Stimulated activated CD4-positive, alpha-beta T cell treated with anti-CD3 and anti-CD28 coated beads, Interleukin-2, amount 100 ng/mL, for 4 hours (primary cell): ENCODE results near the gene TSPAN9.

Experiments used
- DNase-seq: peaks from one replicate; pipeline ENCODE4 v3.0.0-alpha.2; 2020; ENCODE audit warnings: low read depth

The TSPAN9 gene

DNA sequence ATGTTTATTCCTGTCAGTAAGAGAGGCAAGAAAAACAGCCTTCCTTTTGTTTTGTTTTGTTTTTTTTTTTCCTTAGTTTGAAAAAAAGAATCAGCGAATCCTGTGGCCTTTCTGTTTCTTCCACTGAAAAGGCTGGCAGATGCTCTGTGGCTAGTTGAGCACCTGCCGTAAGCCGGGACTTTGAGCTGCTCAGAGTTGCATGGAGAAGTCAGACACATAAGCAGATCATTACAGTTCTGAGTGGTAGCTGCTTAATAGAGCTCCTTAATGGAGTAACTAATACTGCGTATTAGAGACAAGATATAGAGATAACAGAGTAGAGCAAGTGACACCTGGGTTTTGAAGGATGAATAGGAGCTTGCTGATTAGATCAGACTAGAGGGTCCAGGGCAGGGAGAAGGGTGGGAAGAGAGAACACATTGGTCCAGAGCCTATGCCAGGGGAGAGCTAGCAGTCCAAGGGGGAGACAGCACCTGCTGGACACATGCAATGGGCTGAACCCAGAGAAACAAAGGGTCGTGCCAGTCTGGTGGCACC, 129.4 kb downstream of the TSPAN9 start:
- DNase-seq, result no peak

- DNase-seq, result no peak
Observed at GRCh38 chr12:3207175-3207574, 130.0 kb downstream of the TSPAN9 start.

- no peak for DNase-seq
Observed at GRCh38 chr12:3207858-3208257, 130.7 kb downstream of the TSPAN9 start.

- no peak for DNase-seq
Observed at GRCh38 chr12:3213188-3213587, 136.0 kb downstream of the TSPAN9 start.

GRCh38 chr12:3213768-3214167, 136.6 kb downstream of the TSPAN9 start:
- DNase-seq, result no peak

DNA sequence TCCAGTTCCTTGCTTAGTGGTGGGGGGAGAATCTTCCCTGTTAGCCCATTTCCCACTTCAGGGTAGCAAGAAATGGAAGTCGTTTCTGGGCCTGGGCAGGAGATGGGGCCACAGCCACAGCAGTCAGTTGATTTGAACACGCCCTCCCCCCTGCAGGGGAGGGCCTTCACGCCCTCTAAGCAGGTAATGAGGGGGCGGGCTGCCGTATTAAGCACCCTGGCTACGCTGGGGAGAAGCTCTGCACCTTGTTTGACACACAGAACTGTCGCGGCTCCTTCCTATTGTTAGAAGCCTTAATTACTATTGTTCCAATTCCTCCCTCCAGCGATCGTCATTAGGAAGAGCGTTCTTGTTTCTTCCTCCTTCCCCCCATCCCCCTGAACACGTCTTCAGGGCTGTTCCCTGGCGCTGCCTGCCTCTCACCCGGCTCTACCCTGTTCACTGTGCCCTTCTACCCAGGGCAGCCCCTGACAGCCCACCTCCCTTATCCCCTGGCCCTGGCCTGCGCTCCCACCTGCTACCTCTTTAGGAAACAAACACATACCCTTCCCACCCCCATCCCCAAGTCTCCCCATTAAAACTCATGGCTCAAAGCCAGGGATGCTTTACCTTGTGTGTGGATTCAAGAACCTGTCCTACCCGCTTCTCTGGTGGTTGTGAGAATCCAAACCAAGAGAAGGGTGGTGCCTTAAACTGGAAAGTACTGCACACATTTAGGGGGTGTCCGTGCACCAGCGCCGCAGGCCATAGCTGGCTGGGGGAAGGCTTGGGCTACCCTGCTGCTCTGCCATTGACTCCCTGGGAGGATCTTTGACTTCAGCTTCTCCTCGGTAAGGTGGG, 137.6 kb downstream of the TSPAN9 start:
- DNase-seq, result no peak

- DNase-seq, result no peak
Observed at GRCh38 chr12:3215410-3215975, 138.3 kb downstream of the TSPAN9 start.

DNA sequence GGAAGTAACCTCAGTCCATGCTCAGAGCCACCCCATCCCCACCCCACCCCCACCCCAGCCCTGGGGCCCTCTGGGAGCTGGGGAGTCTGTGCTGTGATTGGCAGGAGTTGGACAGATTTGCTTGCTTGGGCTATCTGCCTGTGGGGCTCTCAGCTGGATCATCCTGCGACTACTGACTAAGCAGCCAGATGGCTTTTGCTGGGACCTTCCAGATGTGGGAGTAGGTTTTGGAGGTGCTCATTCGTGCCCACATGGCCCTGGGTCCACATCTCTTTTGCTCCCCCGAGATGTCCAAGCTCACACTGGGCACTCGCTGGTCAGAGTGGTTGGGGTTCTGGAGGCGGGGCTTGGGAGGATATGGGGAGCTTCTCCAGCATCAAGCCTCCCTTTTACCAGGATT, 138.9 kb downstream of the TSPAN9 start:
- DNase-seq, result no peak

DNA sequence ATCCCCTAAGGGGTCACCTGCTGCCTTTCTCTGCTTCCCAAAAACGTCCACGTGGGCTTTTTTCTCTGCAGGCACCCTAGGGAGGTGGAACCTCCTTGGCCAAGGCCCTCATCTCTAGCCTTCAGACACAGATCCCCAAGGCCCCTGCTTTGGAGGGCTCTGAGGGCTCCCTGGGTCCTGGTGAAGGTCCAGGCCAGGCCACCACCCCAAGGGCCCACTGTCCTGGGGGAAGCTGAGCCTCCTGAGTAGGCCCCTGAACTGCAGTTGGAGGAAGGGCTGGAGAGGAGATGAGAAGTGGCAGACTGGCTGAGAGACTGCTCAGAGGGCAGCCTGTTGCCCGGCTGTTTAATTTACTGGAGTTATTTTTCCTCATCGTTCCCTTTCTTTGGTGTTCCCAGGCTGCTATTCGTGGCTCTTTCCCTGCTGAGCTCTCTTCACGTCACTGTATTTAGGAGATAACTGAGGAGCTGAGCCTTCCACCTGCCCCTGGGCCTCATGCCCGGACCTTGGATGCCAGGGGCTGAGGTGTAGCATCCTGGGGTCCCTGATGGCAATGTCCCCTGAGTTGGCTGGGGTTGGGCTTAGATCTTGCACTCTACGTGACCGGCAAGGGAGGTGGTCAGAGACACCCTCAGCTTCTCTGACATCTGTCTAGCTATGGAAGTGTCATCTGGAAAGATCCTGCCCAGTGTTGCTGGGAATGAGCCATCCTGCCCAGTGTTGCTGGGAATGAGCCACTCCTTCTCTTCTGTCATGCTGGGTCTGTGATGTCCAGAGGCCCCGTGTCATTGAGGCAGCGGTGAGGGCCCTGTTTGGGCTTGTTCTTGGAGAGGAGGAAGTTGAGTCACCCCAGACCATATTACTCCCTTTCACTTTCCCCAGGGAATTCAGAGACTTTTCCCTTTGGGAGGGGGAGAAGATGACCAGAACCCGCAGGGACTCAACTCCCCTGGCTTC, 139.8 kb downstream of the TSPAN9 start:
- DNase-seq, result no peak

- no peak for DNase-seq
Observed at GRCh38 chr12:3217683-3218079, 140.5 kb downstream of the TSPAN9 start.

GRCh38 chr12:3218228-3219171, 141.3 kb downstream of the TSPAN9 start:
- DNase-seq, result no peak

GRCh38 chr12:3219233-3219632, 142.1 kb downstream of the TSPAN9 start:
- no peak for DNase-seq

DNA sequence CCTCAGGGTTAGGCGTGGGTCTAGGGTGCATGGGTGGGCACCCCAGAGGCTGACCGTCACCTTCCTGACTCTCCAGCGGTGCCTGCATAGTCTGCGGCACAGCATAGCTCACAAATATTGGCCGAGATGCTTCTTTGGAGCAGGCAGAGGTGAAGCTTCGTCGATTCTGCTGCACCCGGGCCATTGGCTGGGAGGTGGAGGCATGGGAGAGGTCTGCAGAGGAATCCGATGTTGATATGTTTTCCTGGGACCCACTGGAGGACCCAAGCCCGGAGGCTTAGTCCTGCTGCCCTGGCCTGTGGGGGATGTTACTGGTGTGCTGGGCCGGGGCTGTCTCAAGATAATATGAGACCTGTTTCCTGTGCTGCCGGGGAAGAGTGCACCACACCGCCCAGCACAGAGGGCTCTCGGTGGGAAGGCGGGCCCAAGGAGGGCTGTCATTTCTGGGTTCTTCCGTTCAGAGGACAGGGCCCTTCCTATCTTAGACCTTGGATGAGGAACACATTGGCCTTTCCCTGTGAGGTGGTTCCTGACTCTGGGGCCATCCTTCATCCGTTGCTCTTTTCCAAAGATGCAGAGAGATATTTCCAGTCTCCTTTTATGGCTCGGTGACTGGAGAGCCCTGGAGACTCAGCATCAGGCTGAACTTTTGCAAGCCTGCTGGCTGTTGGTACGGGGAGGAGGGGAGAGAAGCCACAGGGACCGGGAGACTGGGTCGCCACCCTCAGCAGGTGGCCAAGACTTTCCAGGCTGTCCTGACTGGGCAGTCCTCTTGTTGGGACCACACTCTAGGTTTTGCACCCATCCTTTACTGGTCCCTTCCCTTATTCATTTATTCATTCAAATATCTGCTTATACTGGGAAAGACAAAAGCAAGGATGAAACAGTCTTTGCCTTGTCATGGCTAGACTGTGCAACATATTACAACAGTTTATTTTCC, 143.5 kb downstream of the TSPAN9 start:
- no peak for DNase-seq

GRCh38 chr12:3222306-3222705, 145.1 kb downstream of the TSPAN9 start:
- no peak for DNase-seq

DNA sequence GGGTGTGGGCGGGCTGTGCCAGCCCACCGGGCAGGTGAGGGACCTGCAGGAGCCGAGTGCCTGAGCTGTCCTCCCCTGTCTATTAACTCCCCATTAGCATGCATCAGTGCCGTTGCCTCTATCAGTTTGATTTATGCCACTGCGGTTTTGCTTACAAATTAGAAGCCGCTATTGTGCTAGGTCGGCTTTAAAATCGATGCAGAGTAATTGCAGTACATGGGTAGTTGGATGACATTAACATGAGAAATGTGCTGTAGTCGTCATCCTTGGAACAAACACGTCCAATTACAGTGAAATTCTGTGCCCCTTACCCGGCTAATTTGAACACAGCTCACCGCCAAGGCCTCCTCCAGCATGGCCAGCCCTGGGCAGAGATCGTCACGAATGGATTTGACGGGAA, 145.8 kb downstream of the TSPAN9 start:
- no peak for DNase-seq

- DNase-seq, result no peak
Observed at GRCh38 chr12:3223601-3224529, 146.7 kb downstream of the TSPAN9 start.

DNA sequence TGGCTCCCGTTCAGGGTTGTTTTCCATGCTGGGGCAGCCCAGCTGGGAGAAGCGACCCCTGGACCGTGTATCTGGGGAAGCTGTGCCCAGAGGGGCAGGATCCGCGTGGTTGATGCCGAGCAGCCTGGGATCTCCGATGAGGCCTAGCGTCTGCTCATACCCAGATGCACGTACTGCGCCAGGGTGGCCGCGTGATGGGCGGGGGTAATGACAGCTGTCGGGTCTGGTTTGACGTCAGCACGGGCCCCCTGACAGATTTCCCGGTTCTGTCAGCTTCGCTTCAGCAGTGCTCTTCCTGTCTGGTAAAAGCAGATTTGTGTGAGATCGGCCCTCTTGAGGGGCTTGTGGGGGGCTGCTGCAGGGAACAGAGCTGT, 147.3 kb downstream of the TSPAN9 start:
- DNase-seq, result no peak

- DNase-seq, result no peak
Observed at GRCh38 chr12:3225154-3225795, 148.1 kb downstream of the TSPAN9 start.

DNA sequence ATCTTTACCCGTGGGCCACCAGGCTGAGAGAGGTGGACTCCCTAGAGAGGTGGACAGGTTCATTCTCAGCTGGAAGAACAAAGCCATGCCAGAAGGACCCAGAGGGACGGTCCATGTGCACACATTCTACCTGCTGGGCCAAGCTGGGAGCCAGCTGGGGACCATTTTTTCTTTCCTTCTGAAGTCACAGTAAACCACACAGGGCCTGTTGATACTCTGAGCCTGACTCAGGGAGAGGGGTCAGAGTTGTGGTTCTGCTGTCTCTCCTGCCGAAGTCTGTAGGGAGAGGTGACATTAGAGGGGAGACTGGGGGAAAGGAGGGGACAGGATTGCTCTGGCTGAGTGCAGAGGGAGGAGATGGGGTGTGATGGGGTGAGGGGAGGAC, 148.6 kb downstream of the TSPAN9 start:
- DNase-seq, result no peak
